Fibroblast of skin of right biceps (primary cell): ENCODE measurements around the gene CPN1.

Experiments used
- DNase-seq: peaks from one replicate; pipeline ENCODE4 v3.0.0-alpha.2; 2013

CPN1 gene

DNA sequence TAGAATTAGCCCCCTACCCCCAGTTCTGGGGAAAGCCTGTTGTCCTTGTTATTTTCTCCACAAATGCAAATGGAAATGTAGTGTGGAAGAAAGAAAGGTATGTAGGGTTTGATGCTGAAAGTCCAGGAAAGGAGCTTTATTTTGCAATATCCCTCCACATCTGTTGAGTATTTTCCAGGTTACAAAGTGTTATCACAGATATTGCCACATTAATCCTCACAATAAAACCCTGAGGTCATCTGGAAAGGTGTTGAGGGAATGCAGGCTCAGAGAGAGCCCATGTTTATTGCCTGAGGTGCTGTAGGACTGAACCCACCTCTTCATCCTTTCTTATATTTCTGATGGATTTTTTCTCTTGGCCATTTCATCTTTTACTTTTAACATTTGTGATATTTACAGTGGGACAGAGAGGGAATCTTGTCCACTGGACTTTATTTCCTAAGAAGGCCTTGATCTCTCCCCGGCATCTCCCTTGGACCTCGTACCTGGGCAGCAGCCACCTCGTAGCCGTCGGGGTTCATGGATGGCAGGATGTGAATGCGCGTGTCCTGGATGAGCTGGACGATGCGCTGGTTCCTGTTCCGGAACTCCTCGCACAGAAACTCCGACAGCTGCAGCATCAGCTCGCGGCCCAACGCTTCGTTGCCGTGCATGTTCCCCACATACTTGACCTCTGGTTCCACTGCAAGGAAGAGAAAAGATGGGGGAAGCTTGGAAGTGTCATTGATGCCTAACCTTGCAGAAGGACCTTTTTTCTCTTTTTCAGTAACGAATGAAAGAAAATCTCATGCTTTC, 6.0 kb downstream of the CPN1 start:
- DNase-seq = no peak

DNA sequence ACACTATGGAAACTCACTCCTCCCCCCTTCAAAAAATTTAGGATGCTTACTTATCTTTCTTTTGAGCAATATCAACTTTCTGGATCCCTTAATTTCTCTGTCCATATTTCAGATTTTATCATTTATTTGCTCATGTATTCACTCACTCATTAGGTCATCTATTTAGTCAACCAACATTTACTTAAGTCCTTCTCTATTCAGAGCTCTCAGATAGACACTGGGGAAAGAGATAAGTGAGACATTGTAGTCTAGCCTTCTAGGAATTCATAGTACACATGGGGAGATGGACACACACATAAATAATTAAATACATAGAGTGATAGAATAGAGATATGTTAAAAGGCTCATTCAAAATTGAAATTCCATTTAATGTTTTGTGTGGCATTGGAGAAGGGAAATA, 9.2 kb downstream of the CPN1 start:
- no peak for DNase-seq

DNA sequence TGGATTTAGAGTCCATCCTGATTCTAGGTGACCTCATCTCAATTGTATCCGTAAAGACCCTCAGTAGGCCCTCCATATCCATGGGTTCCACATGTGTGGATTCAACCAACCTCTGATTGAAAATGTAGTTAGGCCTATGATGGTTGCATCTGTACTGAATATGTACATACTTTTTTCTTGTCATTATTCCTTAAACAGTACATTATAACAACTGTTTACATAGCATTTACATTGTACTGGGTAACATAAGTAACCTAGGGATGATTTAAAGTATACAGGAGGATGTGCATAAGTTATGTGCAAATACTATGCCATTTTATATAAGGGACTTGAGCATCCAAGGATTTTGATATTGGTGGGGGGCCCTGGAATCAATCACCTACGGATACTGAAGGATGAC, 10.1 kb downstream of the CPN1 start:
- DNase-seq = no peak

GRCh38 chr10:100067466-100067865, 14.2 kb downstream of the CPN1 start:
- DNase-seq = no peak

GRCh38 chr10:100065084-100065660, 16.5 kb downstream of the CPN1 start:
- DNase-seq = no peak

- no peak for DNase-seq
These were observed 20.3 kb downstream of the CPN1 start for GRCh38 chr10:100061401-100061800.

GRCh38 chr10:100057948-100058347, 23.7 kb downstream of the CPN1 start:
- no peak for DNase-seq

DNA sequence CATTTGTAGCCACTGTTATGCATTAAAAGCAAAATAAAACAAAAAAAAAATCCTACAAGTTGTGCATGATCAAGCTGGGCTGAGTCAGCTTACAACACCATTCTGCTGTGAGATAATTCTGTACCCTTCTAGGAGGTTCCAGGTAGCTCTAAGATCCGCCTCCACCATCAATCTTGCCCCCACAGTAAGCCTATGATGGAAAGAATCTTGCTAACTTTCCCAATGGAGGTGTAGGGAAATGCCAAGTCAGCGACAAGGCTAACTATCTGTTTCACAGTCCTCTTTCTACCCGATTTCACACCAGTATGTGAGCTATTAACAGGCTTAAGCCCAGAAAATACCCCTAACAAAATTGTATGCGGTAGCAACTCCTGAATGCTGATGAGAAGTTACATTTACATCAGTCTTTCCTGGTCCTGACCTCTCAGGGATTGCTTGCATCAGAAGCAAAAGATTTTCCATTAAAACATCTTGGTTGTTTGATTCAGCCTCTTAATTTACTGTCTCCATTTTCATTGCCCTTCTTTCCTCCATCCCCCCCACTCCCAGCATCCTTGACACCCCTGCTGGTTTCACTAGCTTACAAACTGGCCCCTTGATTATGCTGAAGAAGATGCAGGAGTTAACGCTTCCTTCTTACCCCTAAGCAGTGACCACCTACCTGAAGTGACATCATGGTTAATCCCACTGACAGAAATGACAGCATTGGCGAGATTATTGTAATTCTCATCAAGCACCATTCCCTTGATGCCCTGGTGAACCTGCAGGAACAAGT, 27.8 kb downstream of the CPN1 start:
- DNase-seq = no peak

GRCh38 chr10:100046021-100046486, 35.6 kb downstream of the CPN1 start:
- peak; percentile 78 for DNase-seq

GRCh38 chr10:100045592-100045991, 36.1 kb downstream of the CPN1 start:
- no peak for DNase-seq

DNA sequence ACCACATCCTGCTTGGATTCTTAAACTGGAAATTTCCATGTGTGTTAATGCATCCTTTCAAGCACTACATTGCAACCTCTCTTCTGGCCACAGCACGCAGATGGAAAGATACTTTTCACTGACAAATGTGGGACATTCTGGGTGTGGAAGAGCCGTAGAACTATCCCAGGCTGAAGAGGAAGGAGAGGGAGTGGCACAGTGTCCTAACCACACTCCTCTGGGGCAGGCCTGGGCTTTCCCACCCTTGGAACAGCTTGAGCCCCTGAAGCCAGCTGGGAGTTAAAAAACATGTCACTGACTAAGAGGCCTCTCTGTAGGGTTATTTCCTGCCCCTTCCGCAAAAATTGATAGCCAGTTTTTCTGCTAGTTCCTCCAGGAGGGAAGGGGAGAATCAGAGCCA, 37.9 kb downstream of the CPN1 start:
- peak; percentile 25 for DNase-seq

- no peak for DNase-seq
These were observed 38.3 kb downstream of the CPN1 start for GRCh38 chr10:100043344-100043743.

- no peak for DNase-seq
These were observed 40.2 kb downstream of the CPN1 start for GRCh38 chr10:100041306-100042002.

DNA sequence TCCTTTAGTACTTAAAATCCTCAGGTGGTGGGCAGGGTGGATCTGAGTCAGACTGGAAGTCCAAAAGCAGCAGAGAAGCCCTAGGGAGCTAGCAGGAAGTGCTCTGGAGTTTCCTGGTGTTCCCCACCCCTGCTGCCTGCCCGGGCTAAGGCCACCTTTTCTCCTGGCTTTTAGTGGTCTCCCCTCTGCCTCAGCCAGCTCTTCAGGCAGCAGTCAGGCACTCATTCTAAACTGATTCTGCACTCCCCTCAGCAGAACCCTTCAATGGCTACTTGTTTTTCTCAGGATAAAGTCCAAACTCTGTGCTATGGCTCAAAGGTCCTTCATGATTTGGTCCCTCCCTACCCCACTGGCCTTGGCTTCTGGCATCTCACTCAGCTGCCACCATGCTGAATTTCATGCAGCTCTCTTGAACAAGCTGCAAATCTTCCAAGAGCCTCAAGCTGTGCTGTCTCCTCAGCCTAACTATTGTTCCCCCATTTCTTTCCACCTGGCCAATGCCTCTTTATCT, 43.1 kb downstream of the CPN1 start:
- DNase-seq = no peak

GRCh38 chr10:100037758-100038315, 43.8 kb downstream of the CPN1 start:
- no peak for DNase-seq

- no peak for DNase-seq
These were observed 44.8 kb downstream of the CPN1 start for GRCh38 chr10:100036850-100037249.

DNA sequence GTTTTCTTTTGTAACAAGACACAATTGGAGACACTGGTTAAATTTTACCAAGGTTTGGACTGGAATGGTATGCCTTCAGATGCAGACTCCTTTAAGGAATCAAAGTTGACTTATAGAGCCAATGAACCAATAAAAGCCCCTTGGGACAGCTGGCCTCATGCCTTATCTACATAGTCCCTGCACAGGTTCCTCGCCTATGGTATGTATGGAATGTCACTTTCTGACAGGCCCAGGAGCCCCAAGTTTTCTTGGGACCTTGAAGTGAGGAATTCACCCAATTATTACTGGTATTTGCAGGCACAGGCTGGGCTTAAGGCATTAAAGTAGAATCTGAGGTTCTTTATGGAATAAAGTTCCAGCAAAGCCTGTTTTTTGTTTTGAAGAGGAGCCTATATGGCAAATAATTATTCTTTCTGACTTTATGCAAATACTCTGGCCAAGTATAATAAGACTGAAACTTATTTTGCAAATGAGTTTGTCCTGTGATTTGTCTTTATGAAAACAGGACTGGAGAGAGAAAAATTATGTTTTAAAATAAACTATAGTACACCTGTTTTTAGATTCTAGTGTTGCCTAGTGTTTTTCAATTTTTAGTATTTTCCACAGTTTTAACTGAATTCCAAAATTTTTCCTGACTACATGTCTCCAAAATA, 47.8 kb downstream of the CPN1 start:
- DNase-seq = no peak

GRCh38 chr10:100027416-100027815, 54.3 kb downstream of the CPN1 start:
- DNase-seq = no peak

GRCh38 chr10:100025576-100025975, 56.1 kb downstream of the CPN1 start:
- no peak for DNase-seq

DNA sequence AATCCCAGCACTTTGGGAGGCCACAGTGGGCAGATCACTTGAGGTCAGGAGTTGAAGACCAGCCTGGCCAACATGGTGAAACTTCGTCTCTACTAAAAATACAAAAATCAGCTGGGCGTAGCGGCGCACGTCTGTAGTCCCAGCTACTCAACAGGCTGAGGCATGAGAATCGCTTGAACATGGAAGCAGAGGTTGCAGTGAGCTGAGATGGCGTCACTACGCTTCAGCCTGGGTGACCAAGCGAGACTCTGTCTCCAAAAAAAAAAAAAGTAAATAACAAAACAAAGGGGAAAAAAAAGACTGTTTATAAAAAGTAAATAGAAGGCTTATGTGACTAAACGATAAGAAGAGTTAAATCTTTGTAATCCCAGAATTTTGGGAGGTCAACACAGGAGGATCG, 56.9 kb downstream of the CPN1 start:
- no peak for DNase-seq

- DNase-seq = no peak
These were observed 59.3 kb downstream of the CPN1 start for GRCh38 chr10:100022403-100022802.

- DNase-seq = no peak
These were observed 60.3 kb downstream of the CPN1 start for GRCh38 chr10:100021322-100021721.
